DND-41 (cell line): Measurements from ENCODE around the gene DCTPP1.

Experiments
- ATAC-seq: fragments of 200-7000 bp; cut with Tn5 transposase; 3 replicates; pipeline ENCODE4 v1.9.1; 2021; ENCODE audit warnings: low read depth; ENCODE audit not compliant: insufficient read depth
- DNase-seq: peaks from one replicate; pipeline ENCODE4 v3.0.0-alpha.2; 2020
- H2AFZ ChIP-seq: 2 replicates; pipeline ENCODE4 v1.6.0; 2012; ENCODE audit warnings: low read depth, low read length
- H3K27ac ChIP-seq: 2 replicates; pipeline ENCODE4 v1.5.1; 2012; ENCODE audit warnings: low read length, inconsistent platforms
- H3K27me3 ChIP-seq: fragments of 200-600 bp; sonication (generic); 2 replicates; pipeline ENCODE4 v1.6.0; 2012; ENCODE audit warnings: low read length, mild to moderate bottlenecking, inconsistent platforms; ENCODE audit not compliant: insufficient read depth, poor library complexity
- H3K36me3 ChIP-seq: 2 replicates; pipeline ENCODE4 v1.5.1; 2012; ENCODE audit warnings: low read length, inconsistent platforms; ENCODE audit not compliant: insufficient read depth
- H3K4me1 ChIP-seq: 2 replicates; pipeline ENCODE4 v1.5.1; 2012; ENCODE audit warnings: mild to moderate bottlenecking, low read length; ENCODE audit not compliant: insufficient read depth
- H3K4me2 ChIP-seq: 2 replicates; pipeline ENCODE4 v1.6.0; 2012; ENCODE audit warnings: mild to moderate bottlenecking, moderate library complexity, low read length, inconsistent platforms; ENCODE audit not compliant: insufficient read depth
- H3K4me3 ChIP-seq, 2 experiments: fragments of 200-600 bp in 1 of 2; shearing (Covaris generic) in 1 of 2; 2 replicates each; pipeline ENCODE4 v1.5.1; 2012 to 2016; ENCODE audit warnings: inconsistent platforms in 2 of 2, low read length in 2 of 2, mild to moderate bottlenecking in 2 of 2, low read depth in 1 of 2, moderate library complexity in 1 of 2
- H3K79me2 ChIP-seq: 2 replicates; pipeline ENCODE4 v1.6.0; 2012; ENCODE audit warnings: low read length, inconsistent platforms; ENCODE audit not compliant: insufficient read depth
- H3K9ac ChIP-seq: 2 replicates; pipeline ENCODE4 v1.6.0; 2012; ENCODE audit warnings: low read depth, mild to moderate bottlenecking, inconsistent platforms, low read length, moderate library complexity
- H3K9me3 ChIP-seq: 2 replicates; pipeline ENCODE4 v1.5.1; 2012; ENCODE audit warnings: low read length, moderate library complexity, mild to moderate bottlenecking, inconsistent platforms; ENCODE audit not compliant: insufficient read depth, severe bottlenecking
- H4K20me1 ChIP-seq: 2 replicates; pipeline ENCODE4 v1.6.0; 2012; ENCODE audit warnings: low read length; ENCODE audit not compliant: insufficient read depth
- CTCF ChIP-seq: IDR thresholded peaks from 2 replicates; pipeline ENCODE4 v1.5.1; 2012; ENCODE audit warnings: borderline replicate concordance, low read length, moderate library complexity, mild to moderate bottlenecking; ENCODE audit not compliant: poor library complexity, severe bottlenecking; ENCODE audit errors: extremely low read depth
- EZH2 ChIP-seq: IDR thresholded peaks from 3 replicates; pipeline ENCODE4 v1.6.1; 2012; ENCODE audit warnings: borderline replicate concordance, low read depth, mild to moderate bottlenecking, moderate library complexity, low read length, inconsistent platforms; ENCODE audit not compliant: severe bottlenecking

Gene DCTPP1

GRCh38 chr16:30445149-30445407 lies 15.2 kb upstream of the DCTPP1 start:
- H3K9ac ChIP-seq: peak overlapping the region; percentile 82
- peaks cover 23% of the 10 kb centered on the region for H3K36me3 ChIP-seq
- H3K9me3 ChIP-seq: no peaks in the 10 kb centered on the region
- no peaks in the 10 kb centered on the region for H3K27me3 ChIP-seq
- peak overlapping the region; percentile 85 for H3K27ac ChIP-seq
- peaks cover 19% of the 10 kb centered on the region for H4K20me1 ChIP-seq
- peak overlapping the region; percentile 64 to 76 for H3K4me3 ChIP-seq
- TF ChIP-seq CTCF: no peak
- H2AFZ ChIP-seq: peak overlapping the region; percentile 87
- ATAC-seq (peak; percentile 34; the same call in 2 of the 3 replicates), DNase-seq (no peak)
- peaks cover 26% of the 10 kb centered on the region for H3K79me2 ChIP-seq
- H3K4me2 ChIP-seq: peak overlapping the region; percentile 80
- H3K4me1 ChIP-seq: peaks cover 30% of the 10 kb centered on the region

GRCh38 chr16:30444231-30445148 lies 14.7 kb upstream of the DCTPP1 start:
- no peaks in the 10 kb centered on the region for H3K9me3 ChIP-seq
- no peak overlapping the region for H2AFZ ChIP-seq
- ATAC-seq: no peak
- H3K27ac ChIP-seq: peak overlapping the region; percentile 85
- TF ChIP-seq EZH2: no peak
- TF ChIP-seq CTCF: no peak
- peaks cover 26% of the 10 kb centered on the region for H3K79me2 ChIP-seq
- H3K9ac ChIP-seq: peak overlapping the region; percentile 82
- H3K4me3 ChIP-seq: peak overlapping the region; percentile 64 to 76; a peak in 3 of 4 replicates
- DNase-seq: no peak
- peak overlapping the region; percentile 80 for H3K4me2 ChIP-seq
- peaks cover 19% of the 10 kb centered on the region for H4K20me1 ChIP-seq
- H3K36me3 ChIP-seq: peaks cover 23% of the 10 kb centered on the region
- peaks cover 30% of the 10 kb centered on the region for H3K4me1 ChIP-seq
- no peaks in the 10 kb centered on the region for H3K27me3 ChIP-seq

GRCh38 chr16:30443631-30444030 lies 13.8 kb upstream of the DCTPP1 start:
- Histone ChIP-seq H3K36me3 (peaks cover 23% of the 10 kb centered on the region), H3K27ac (no peak overlapping the region), H3K79me2 (peaks cover 26% of the 10 kb centered on the region), H3K27me3 (no peaks in the 10 kb centered on the region), H3K9ac (peak overlapping the region; percentile 82; the same call in 1 of the 2 replicates), H3K4me1 (peaks cover 30% of the 10 kb centered on the region), H4K20me1 (peaks cover 19% of the 10 kb centered on the region), H3K4me3 (peak overlapping the region in 1 of 2 experiments; percentile 64; a peak in 2 of 4 replicates), H2AFZ (no peak overlapping the region), H3K4me2 (peak overlapping the region; percentile 80), H3K9me3 (no peaks in the 10 kb centered on the region)
- no peak for DNase-seq
- ATAC-seq: no peak
- TF ChIP-seq CTCF (no peak), EZH2 (no peak)
